Liver (tissue), 9 donors: Measurements from ENCODE around the gene TMEM161A. TPM values are rescaled to one million over a fixed set of nuclear protein-coding genes. Genes with fewer than 3 reads are reported as not detected.

Experiments
- DNase-seq: peaks from one replicate; pipeline ENCODE4 v3.0.0-alpha.2; 2017; ENCODE audit warnings: low spot score
- H3K27ac ChIP-seq, 2 donors: one replicate each; pipeline ENCODE4 v1.7.0; 2013; ENCODE audit warnings: inconsistent platforms in 2 of 2, low read length in 2 of 2, control low read depth in 1 of 2, low read depth in 1 of 2, mild to moderate bottlenecking in 1 of 2
- H3K27me3 ChIP-seq, 4 donors: one replicate each; pipeline versions ENCODE4 v1.6.1 to v1.7.0; 2013; ENCODE audit warnings: low read length in 3 of 4, inconsistent platforms in 1 of 4, mild to moderate bottlenecking in 1 of 4, moderate library complexity in 1 of 4; ENCODE audit not compliant: control insufficient read depth in 4 of 4, insufficient read depth in 4 of 4
- H3K36me3 ChIP-seq, 4 donors: one replicate each; pipeline versions ENCODE4 v1.6.1 to v1.7.0; 2013; ENCODE audit warnings: low read length in 3 of 4, mild to moderate bottlenecking in 3 of 4, low read depth in 1 of 4, moderate library complexity in 1 of 4; ENCODE audit not compliant: control insufficient read depth in 4 of 4, insufficient read depth in 3 of 4
- H3K4me1 ChIP-seq, 4 donors: one replicate each; pipeline versions ENCODE4 v1.6.1 to v1.7.0; 2013; ENCODE audit warnings: low read length in 3 of 4, mild to moderate bottlenecking in 3 of 4, moderate library complexity in 1 of 4; ENCODE audit not compliant: control insufficient read depth in 4 of 4, insufficient read depth in 4 of 4
- H3K4me3 ChIP-seq, 3 donors: one replicate each; pipeline versions ENCODE4 v1.6.1 to v1.7.0; 2013; ENCODE audit warnings: low read length in 3 of 3, control low read depth in 1 of 3, low read depth in 1 of 3, mild to moderate bottlenecking in 1 of 3
- H3K9ac ChIP-seq, 2 donors: one replicate each; pipeline ENCODE4 v1.7.0; 2013; ENCODE audit warnings: low read length in 2 of 2, mild to moderate bottlenecking in 2 of 2, moderate library complexity in 2 of 2, control low read depth in 1 of 2, low read depth in 1 of 2
- H3K9me3 ChIP-seq, 4 donors: one replicate each; pipeline versions ENCODE4 v1.6.1 to v1.7.0; 2013; ENCODE audit warnings: low read length in 3 of 4; ENCODE audit not compliant: control insufficient read depth in 4 of 4
- ATF3 ChIP-seq: IDR thresholded peaks from 2 replicates; pipeline ENCODE4 v1.6.1; 2016; ENCODE audit warnings: antibody characterized with exemption
- CTCF ChIP-seq: fragments of 150-350 bp; IDR thresholded peaks from 2 replicates; pipeline ENCODE4 v1.5.1; 2017; ENCODE audit warnings: improper control_type of control experiment, low read depth, low read length; ENCODE audit not compliant: missing input control
- EGR1 ChIP-seq, 2 donors: IDR thresholded peaks; 2 replicates each; pipeline ENCODE4 v1.6.1; 2016 to 2018; ENCODE audit warnings: antibody characterized with exemption in 2 of 2, low read depth in 2 of 2
- FOXA1 ChIP-seq: IDR thresholded peaks from 2 replicates; pipeline ENCODE4 v1.6.1; 2016; ENCODE audit warnings: antibody characterized with exemption
- FOXA2 ChIP-seq: IDR thresholded peaks from 2 replicates; pipeline ENCODE4 v1.6.1; 2016; ENCODE audit warnings: antibody characterized with exemption
- GABPA ChIP-seq, 2 donors: IDR thresholded peaks in 1 of 2; conservative IDR thresholded peaks in 1 of 2; 2 replicates each; pipeline ENCODE4 v1.6.1; 2016; ENCODE audit warnings: antibody characterized with exemption in 2 of 2, mild to moderate bottlenecking in 1 of 2, moderate library complexity in 1 of 2
- HNF4A ChIP-seq, 2 donors: conservative IDR thresholded peaks; 2 replicates each; pipeline ENCODE4 v1.6.1; 2016; ENCODE audit warnings: antibody characterized with exemption in 2 of 2, mild to moderate bottlenecking in 2 of 2
- HNF4G ChIP-seq: IDR thresholded peaks from 2 replicates; pipeline ENCODE4 v1.6.1; 2016; ENCODE audit warnings: antibody characterized with exemption
- MAX ChIP-seq: IDR thresholded peaks from 2 replicates; pipeline ENCODE4 v1.6.1; 2016; ENCODE audit warnings: antibody characterized with exemption
- RAD21 ChIP-seq, 2 donors: IDR thresholded peaks; 2 replicates each; pipeline ENCODE4 v1.6.1; 2016; ENCODE audit warnings: antibody characterized with exemption in 2 of 2, mild to moderate bottlenecking in 2 of 2
- REST ChIP-seq: IDR thresholded peaks from 2 replicates; pipeline ENCODE4 v1.6.1; 2016; ENCODE audit warnings: antibody characterized with exemption, mild to moderate bottlenecking
- RXRA ChIP-seq, 2 donors: IDR thresholded peaks; 2 replicates each; pipeline ENCODE4 v1.6.1; 2017 to 2018; ENCODE audit warnings: antibody characterized with exemption in 2 of 2, mild to moderate bottlenecking in 1 of 2
- SP1 ChIP-seq: IDR thresholded peaks from 2 replicates; pipeline ENCODE4 v1.6.1; 2018; ENCODE audit warnings: antibody characterized with exemption, mild to moderate bottlenecking
- TAF1 ChIP-seq: conservative IDR thresholded peaks from 2 replicates; pipeline ENCODE4 v1.6.1; 2016; ENCODE audit warnings: antibody characterized with exemption, mild to moderate bottlenecking
- YY1 ChIP-seq: IDR thresholded peaks from 2 replicates; pipeline ENCODE4 v1.6.1; 2016; ENCODE audit warnings: antibody characterized with exemption, mild to moderate bottlenecking
- ZBTB33 ChIP-seq: IDR thresholded peaks from 2 replicates; pipeline ENCODE4 v1.6.1; 2016; ENCODE audit warnings: antibody characterized with exemption
- WGBS: extraction: QIAGEN DNeasy Blood & Tissue Kit; methylation state at CpG from one replicate; pipeline ENCODE4 v1.1.7; 2013; 5-methylcytosine and 5-hydroxymethylcytosine counted together
- polyA plus RNA-seq, 2 donors: library from polyadenylated mRNA; stranded (reverse) in 1 of 2; unstranded in 1 of 2; fragments of 200-250 nt in 1 of 2; fragments of >200 nt in 1 of 2; fragmentation: Nextera tagmentation in 1 of 2; extraction: Ambion mirVana in 1 of 2; gene quantifications; one replicate each; pipeline versions ENCODE4 v1.2.1 to v1.2.3, GENCODE V29; 2013 to 2015
- total RNA-seq, 2 donors: library from RNA; depleted of rRNA; stranded (reverse); fragments of >200 nt; gene quantifications; one replicate each; pipeline ENCODE4 v1.2.3, GENCODE V29; 2014
- donor health status: healthy.
- donor health status: healthy.
- donor health status: healthy.
- donor health status: healthy.
- donor health status: healthy.

Gene TMEM161A
- total and polyA plus RNA-seq, 4 donors = 13.1 to 27.1 (median 24.0) TPM

GRCh38 chr19:19132912-19133311 lies 5.4 kb downstream of the TMEM161A start:
- Histone ChIP-seq H3K9me3 (peaks cover 0 to 6% (median 0%) of the 10 kb centered on the region in 4 donors), H3K27ac (no peak overlapping the region), H3K4me3 (no peak overlapping the region), H3K4me1 (peaks cover 0 to 15% (median 10%) of the 10 kb centered on the region in 4 donors), H3K9ac (no peak overlapping the region), H3K27me3 (no peaks in the 10 kb centered on the region), H3K36me3 (no peaks in the 10 kb centered on the region)
- TF ChIP-seq REST = no peak
- TF ChIP-seq TAF1 = no peak
- TF ChIP-seq ZBTB33 = no peak
- TF ChIP-seq FOXA1 = no peak
- no peak for TF ChIP-seq RAD21 (IDR thresholded peaks at IDR 0.05)
- no peak for TF ChIP-seq HNF4G
- no peak for TF ChIP-seq CTCF
- no peak for TF ChIP-seq SP1
- TF ChIP-seq YY1 = no peak
- 97% methylated on average over 12 of the region's 12 CpGs for WGBS
- no peak for DNase-seq

- no peak overlapping the region for H3K27ac ChIP-seq
- TF ChIP-seq FOXA2 (no peak), HNF4A (conservative IDR thresholded peaks at IDR 0.05) (no peak), RXRA (IDR thresholded peaks at IDR 0.05) (no peak), MAX (no peak), EGR1 (IDR thresholded peaks at IDR 0.05; ENCODE audit: low read depth in 2 of 2) (no peak), YY1 (no peak), ATF3 (no peak), GABPA (IDR thresholded peaks at IDR 0.05 in 1 of 2, conservative IDR thresholded peaks at IDR 0.05 in 1 of 2) (no peak)
- H3K36me3 ChIP-seq = no peaks in the 10 kb centered on the region
- no peak for DNase-seq
- peaks cover 0 to 6% (median 5%) of the 10 kb centered on the region in 4 donors for H3K4me1 ChIP-seq
- H3K9ac ChIP-seq = no peak overlapping the region
- 65% methylated on average over 3 of the region's 3 CpGs for WGBS
- peaks cover 0 to 6% (median 0%) of the 10 kb centered on the region in 4 donors for H3K9me3 ChIP-seq
- no peak overlapping the region for H3K4me3 ChIP-seq
- no peaks in the 10 kb centered on the region for H3K27me3 ChIP-seq
Observed at GRCh38 chr19:19131989-19132388, 6.3 kb downstream of the TMEM161A start.
